GM12892 (cell line): ENCODE results near the gene EXOC4.

Experiments
- POLR2A ChIP-seq: IDR thresholded peaks from 2 replicates; pipeline ENCODE4 v1.6.1; 2011; ENCODE audit warnings: low read depth, low read length, control low read depth
- POLR2AphosphoS5 ChIP-seq: IDR thresholded peaks from 2 replicates; pipeline ENCODE4 v1.6.1; 2011; ENCODE audit warnings: low read depth, low read length, control low read depth
- TAF1 ChIP-seq: IDR thresholded peaks from 2 replicates; pipeline ENCODE4 v1.6.1; 2011; ENCODE audit warnings: low read depth, mild to moderate bottlenecking, control low read depth, low read length, borderline replicate concordance

GRCh38 chr7:133955208-133955607 is 702.3 kb downstream of the EXOC4 start:
- TF ChIP-seq POLR2A (no peak), TAF1 (no peak), POLR2AphosphoS5 (no peak)
